ENCODE results near the gene LFNG. TPM values are rescaled to one million over a fixed set of nuclear protein-coding genes. Genes with fewer than 3 reads are reported as not detected.

LFNG gene
- total RNA-seq, 1 experiment from 2014 or later: 4.5 TPM

GRCh38 chr7:2539031-2539911 is 19.7 kb downstream of the LFNG start:
- no peak for DNase-seq
- BruUV-seq (replicated peaks): no TSS peak
- Mint-ChIP-seq H3K27me3 (ENCODE audit: insufficient read depth, unreplicated experiment) (no peaks in the 10 kb centered on the region), H3K9me3 (ENCODE audit: unreplicated experiment) (no peaks in the 10 kb centered on the region), H3K4me3 (ENCODE audit: unreplicated experiment) (no peak overlapping the region), H3K36me3 (ENCODE audit: insufficient read depth, unreplicated experiment) (peaks cover 12% of the 10 kb centered on the region), H3K27ac (ENCODE audit: unreplicated experiment) (no peak overlapping the region), H3K4me1 (ENCODE audit: low read depth, unreplicated experiment) (no peaks in the 10 kb centered on the region)
- CTCF ChIA-PET: interaction anchor here (0.6 kb wide), 2 partner anchors 28 to 552 kb away, joined by 3 read pairs; no protein-coding TSS in a partner anchor
- intact Hi-C loops (cut with micrococcal nuclease; ENCODE audit: unreplicated experiment): no loop called here
- Histone ChIP-seq H3K27me3 (replicated peaks; ENCODE audit: control insufficient read depth, insufficient read depth, low read length) (no peaks in the 10 kb centered on the region), H3K4me1 (no peaks in the 10 kb centered on the region), H3K4me3 (ENCODE audit: low read depth, low read length) (no peak overlapping the region), H3K9me3 (no peaks in the 10 kb centered on the region), H3K36me3 (ENCODE audit: control insufficient read depth, insufficient read depth, low read length) (no peaks in the 10 kb centered on the region; the same call in none of the 2 replicates)
- TF ChIP-seq CTCF (IDR thresholded peaks at IDR 0.05; ENCODE audit: insufficient read depth in 1 of 2, low read depth in 1 of 2, low read length in 1 of 2, severe bottlenecking in 1 of 2, unreplicated experiment in 1 of 2): no peak
- POLR2A ChIA-PET: no interaction called here

GRCh38 chr7:2540133-2540532 is 20.6 kb downstream of the LFNG start:
- Mint-ChIP-seq H3K36me3 (ENCODE audit: insufficient read depth, unreplicated experiment) (peaks cover 20% of the 10 kb centered on the region), H3K27ac (ENCODE audit: unreplicated experiment) (no peak overlapping the region), H3K4me3 (ENCODE audit: unreplicated experiment) (no peak overlapping the region), H3K4me1 (ENCODE audit: low read depth, unreplicated experiment) (no peaks in the 10 kb centered on the region), H3K27me3 (ENCODE audit: insufficient read depth, unreplicated experiment) (no peaks in the 10 kb centered on the region), H3K9me3 (ENCODE audit: unreplicated experiment) (no peaks in the 10 kb centered on the region)
- Histone ChIP-seq H3K4me1 (no peaks in the 10 kb centered on the region), H3K36me3 (ENCODE audit: control insufficient read depth, insufficient read depth, low read length) (no peaks in the 10 kb centered on the region; the same call in none of the 2 replicates), H3K4me3 (ENCODE audit: low read depth, low read length) (no peak overlapping the region), H3K9me3 (no peaks in the 10 kb centered on the region), H3K27me3 (replicated peaks; ENCODE audit: control insufficient read depth, insufficient read depth, low read length) (no peaks in the 10 kb centered on the region)
- no TSS peak for BruUV-seq (replicated peaks)
- CTCF ChIA-PET: no interaction called here
- intact Hi-C loops (cut with micrococcal nuclease; ENCODE audit: unreplicated experiment): no loop called here
- TF ChIP-seq CTCF (IDR thresholded peaks at IDR 0.05; ENCODE audit: insufficient read depth in 1 of 2, low read depth in 1 of 2, low read length in 1 of 2, severe bottlenecking in 1 of 2, unreplicated experiment in 1 of 2): no peak
- DNase-seq: no peak
- POLR2A ChIA-PET: no interaction called here

- no peak overlapping the region for H3K4me3 ChIP-seq (ENCODE audit: low read depth, low read length)
- CTCF ChIA-PET: no interaction called here
- intact Hi-C loops (cut with micrococcal nuclease; ENCODE audit: unreplicated experiment): no loop called here
- H3K4me1 ChIP-seq: no peaks in the 10 kb centered on the region
- H3K36me3 Mint-ChIP-seq (ENCODE audit: insufficient read depth, unreplicated experiment): peaks cover 25% of the 10 kb centered on the region
- no peak overlapping the region for H3K27ac Mint-ChIP-seq (ENCODE audit: unreplicated experiment)
- no peak for DNase-seq
- no TSS peak for BruUV-seq (replicated peaks)
- H3K27me3 ChIP-seq (replicated peaks; ENCODE audit: control insufficient read depth, insufficient read depth, low read length): no peaks in the 10 kb centered on the region
- POLR2A ChIA-PET: no interaction called here
- H3K9me3 Mint-ChIP-seq (ENCODE audit: unreplicated experiment): no peaks in the 10 kb centered on the region
- H3K27me3 Mint-ChIP-seq (ENCODE audit: insufficient read depth, unreplicated experiment): no peaks in the 10 kb centered on the region
- H3K4me1 Mint-ChIP-seq (ENCODE audit: low read depth, unreplicated experiment): no peaks in the 10 kb centered on the region
- H3K36me3 ChIP-seq (ENCODE audit: control insufficient read depth, insufficient read depth, low read length): no peaks in the 10 kb centered on the region; the same call in none of the 2 replicates
- H3K4me3 Mint-ChIP-seq (ENCODE audit: unreplicated experiment): no peak overlapping the region
- no peaks in the 10 kb centered on the region for H3K9me3 ChIP-seq
- TF ChIP-seq CTCF (IDR thresholded peaks at IDR 0.05; ENCODE audit: insufficient read depth in 1 of 2, low read depth in 1 of 2, low read length in 1 of 2, severe bottlenecking in 1 of 2, unreplicated experiment in 1 of 2): no peak
Observed at GRCh38 chr7:2540641-2541051, 21.1 kb downstream of the LFNG start.
